ENCODE results near the gene UGGT1.

UGGT1 gene

DNA sequence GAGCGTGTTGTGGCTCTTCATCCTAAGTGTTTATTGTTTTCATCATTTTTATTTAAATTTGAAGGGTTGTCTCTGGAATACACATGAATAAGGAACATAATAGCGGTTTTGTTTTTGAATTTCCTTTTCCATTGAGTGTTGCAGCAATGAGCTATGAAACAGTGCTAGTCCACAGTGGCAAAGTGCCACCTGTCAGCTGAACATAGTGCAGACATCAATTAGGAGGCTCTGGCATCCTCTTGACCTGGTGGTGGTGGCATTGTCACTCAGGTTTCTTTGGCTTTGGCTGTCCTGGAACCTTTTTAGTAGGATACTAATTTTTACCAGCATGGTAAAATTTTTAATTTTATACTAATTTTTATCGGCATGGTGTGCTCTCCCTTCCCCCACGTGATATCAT lies 63.2 kb downstream of the UGGT1 start:
- TF ChIP-seq, protein P1, sequence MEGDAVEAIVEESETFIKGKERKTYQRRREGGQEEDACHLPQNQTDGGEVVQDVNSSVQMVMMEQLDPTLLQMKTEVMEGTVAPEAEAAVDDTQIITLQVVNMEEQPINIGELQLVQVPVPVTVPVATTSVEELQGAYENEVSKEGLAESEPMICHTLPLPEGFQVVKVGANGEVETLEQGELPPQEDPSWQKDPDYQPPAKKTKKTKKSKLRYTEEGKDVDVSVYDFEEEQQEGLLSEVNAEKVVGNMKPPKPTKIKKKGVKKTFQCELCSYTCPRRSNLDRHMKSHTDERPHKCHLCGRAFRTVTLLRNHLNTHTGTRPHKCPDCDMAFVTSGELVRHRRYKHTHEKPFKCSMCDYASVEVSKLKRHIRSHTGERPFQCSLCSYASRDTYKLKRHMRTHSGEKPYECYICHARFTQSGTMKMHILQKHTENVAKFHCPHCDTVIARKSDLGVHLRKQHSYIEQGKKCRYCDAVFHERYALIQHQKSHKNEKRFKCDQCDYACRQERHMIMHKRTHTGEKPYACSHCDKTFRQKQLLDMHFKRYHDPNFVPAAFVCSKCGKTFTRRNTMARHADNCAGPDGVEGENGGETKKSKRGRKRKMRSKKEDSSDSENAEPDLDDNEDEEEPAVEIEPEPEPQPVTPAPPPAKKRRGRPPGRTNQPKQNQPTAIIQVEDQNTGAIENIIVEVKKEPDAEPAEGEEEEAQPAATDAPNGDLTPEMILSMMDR (IDR thresholded peaks at IDR 0.05) = no peak

- TF ChIP-seq, protein P1 (IDR thresholded peaks at IDR 0.05) = no peak
These were observed 65.0 kb downstream of the UGGT1 start for GRCh38 chr2:128155970-128156369.

DNA sequence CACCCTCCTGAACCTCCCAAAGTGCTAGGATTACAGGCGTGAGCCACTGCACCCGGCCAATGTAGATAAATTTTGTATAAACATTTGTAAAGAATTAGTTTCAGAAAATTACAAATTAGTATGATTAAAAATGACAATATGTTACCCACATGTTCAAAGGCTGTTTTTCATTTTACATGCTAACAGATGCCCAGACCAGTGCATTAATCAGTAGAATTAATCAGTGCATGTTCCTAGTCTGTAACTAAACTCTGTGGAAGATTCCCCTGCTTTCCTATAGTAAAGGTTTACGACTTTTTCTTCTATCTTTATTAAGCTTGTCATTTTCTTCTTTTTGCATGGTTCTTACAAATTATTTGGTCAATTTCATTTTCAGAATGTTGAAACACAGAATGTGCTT lies 65.8 kb downstream of the UGGT1 start:
- TF ChIP-seq, protein P1 (IDR thresholded peaks at IDR 0.05) = no peak

- TF ChIP-seq, protein P1 (IDR thresholded peaks at IDR 0.05) = no peak
These were observed 66.6 kb downstream of the UGGT1 start for GRCh38 chr2:128157644-128158043.

- TF ChIP-seq, protein P1 (IDR thresholded peaks at IDR 0.05) = no peak
These were observed 67.2 kb downstream of the UGGT1 start for GRCh38 chr2:128158176-128158575.

- TF ChIP-seq, protein P1 (IDR thresholded peaks at IDR 0.05) = no peak
These were observed 68.4 kb downstream of the UGGT1 start for GRCh38 chr2:128159437-128159836.

DNA sequence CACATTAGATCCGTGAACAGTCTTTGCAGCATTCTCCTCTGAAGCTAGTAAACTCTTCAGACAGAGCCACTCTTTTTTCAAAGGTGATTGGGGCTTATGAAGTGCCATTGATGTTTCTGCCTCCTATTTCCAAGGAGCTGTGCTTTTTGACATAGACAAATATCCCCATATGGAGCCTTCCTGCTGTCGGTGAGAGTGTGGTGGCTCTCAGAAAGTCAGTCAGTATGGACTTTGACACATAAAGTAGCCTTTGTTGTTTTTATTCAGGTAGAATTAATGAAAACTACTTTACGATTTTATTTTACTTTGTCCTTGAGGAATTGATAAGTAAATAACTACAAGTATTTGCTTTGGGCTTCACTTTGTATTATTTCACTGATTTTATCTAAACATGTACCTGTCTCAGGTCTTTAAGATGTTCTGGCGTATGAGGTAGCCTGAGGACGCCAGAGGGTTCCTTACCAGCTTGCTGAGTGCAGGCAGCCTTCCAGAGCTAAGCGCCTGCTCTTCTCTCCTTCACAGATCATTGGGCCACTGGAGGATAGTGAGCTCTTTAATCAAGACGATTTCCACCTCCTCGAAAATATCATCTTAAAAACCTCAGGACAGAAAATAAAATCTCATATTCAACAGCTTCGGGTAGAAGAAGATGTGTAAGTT lies 69.7 kb downstream of the UGGT1 start:
- TF ChIP-seq, protein P1 (IDR thresholded peaks at IDR 0.05) = no peak

DNA sequence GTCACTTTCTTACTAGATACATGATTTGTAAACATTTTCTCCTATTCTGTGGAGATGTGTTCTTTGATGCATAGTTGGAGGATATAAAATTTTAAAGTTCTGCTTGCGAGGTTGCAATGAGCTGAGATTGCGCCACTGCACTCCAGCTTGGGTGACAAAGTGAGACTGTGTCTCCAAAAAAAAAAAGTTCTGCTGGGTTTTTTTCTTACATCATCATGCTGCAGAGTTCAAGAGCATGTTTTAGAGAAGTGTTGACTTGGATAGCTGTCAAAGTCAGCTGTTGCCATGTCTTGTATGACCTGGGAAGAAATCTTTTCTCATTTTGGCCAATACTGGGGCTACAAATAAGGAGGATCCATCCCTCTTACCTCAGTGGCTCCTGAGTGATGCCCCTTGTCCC lies 71.3 kb downstream of the UGGT1 start:
- TF ChIP-seq, protein P1 (IDR thresholded peaks at IDR 0.05) = no peak

All from LNCAP (cell line).